ENCODE measurements around the gene SPEM2. TPM values are rescaled to one million over a fixed set of nuclear protein-coding genes. Genes with fewer than 3 reads are reported as not detected.

SPEM2 gene
- total RNA-seq, 4 donors from 2014 or later, result not detected

DNA sequence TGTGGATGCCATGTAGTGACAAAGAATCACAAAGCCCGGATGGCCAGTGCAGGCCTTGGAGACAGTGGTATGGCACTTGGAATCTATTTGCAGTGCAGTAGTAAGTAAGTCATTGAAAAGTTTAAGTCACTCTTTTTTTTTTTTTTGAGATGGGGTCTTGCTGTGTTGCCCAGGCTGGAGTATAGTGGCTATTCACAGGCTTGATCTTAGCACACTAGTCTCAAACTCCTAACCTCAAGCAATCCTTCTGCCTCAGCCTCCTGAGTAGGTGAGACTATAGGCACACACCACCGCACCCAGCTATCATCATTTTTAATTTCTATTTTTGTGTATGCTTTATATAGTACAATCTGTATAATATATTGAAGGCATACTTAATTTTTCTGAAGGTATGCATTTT, 26.8 kb upstream of the SPEM2 start:
- H3K4me3 ChIP-seq (ENCODE audit: low read depth, poor library complexity, severe bottlenecking), result no peak overlapping the region
- no peak for TF ChIP-seq POLR2A (IDR thresholded peaks at IDR 0.05)
- TF ChIP-seq, protein P1, sequence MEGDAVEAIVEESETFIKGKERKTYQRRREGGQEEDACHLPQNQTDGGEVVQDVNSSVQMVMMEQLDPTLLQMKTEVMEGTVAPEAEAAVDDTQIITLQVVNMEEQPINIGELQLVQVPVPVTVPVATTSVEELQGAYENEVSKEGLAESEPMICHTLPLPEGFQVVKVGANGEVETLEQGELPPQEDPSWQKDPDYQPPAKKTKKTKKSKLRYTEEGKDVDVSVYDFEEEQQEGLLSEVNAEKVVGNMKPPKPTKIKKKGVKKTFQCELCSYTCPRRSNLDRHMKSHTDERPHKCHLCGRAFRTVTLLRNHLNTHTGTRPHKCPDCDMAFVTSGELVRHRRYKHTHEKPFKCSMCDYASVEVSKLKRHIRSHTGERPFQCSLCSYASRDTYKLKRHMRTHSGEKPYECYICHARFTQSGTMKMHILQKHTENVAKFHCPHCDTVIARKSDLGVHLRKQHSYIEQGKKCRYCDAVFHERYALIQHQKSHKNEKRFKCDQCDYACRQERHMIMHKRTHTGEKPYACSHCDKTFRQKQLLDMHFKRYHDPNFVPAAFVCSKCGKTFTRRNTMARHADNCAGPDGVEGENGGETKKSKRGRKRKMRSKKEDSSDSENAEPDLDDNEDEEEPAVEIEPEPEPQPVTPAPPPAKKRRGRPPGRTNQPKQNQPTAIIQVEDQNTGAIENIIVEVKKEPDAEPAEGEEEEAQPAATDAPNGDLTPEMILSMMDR (IDR thresholded peaks at IDR 0.05), result no peak
- intact Hi-C loops (cut with DNase I; ENCODE audit: low total_unique reads), result no loop called here
- no peak for DNase-seq (ENCODE audit: low spot score in 2 of 2)
- 87 to 89% methylated on average over 2 of the region's 2 CpGs for WGBS, 2 donors

DNA sequence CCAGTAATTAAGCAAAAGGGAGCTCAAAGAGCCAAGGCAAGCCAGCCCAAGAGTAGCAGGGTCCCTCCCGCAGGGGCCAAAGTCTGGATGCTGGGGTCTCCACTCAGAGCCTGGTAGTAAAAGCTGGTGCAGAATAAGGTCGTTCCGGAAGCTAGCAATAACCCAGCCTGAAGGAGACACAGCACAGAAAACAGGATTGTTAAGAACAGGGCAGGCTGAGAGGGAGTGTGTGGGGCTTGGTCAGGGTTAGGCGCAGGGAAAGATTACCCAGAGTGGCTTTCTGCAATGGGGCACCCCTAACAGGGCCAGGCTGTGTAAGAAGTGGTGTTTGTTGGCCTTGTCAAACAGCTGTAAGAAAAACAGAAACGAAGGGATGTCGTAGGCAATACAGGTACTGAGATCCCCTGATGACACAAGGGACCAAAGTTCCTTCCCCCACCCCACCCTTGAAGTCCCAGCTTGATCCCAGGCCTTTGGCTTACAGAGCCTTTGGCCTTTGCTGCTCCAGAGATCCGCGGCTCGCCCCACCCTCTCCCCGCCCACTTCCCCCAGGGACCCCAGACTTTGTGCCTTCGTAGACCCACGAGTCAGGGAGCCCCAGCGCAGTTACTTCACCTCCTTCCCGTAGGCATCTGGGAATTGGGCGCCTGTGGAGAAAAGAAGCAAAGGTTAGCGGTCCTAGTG, 22.2 kb upstream of the SPEM2 start:
- 11 to 14% methylated on average over 16 of the region's 16 CpGs for WGBS, 2 donors
- intact Hi-C loops (cut with DNase I; ENCODE audit: low total_unique reads), result loop anchor here (2.0 kb wide), 1 partner anchor 74 kb away; the partner anchor contains the start of gene NEURL4
- peak; percentile 51 to 94 for DNase-seq (ENCODE audit: low spot score in 2 of 2)
- TF ChIP-seq POLR2A (IDR thresholded peaks at IDR 0.05), result no peak
- TF ChIP-seq, protein P1 (IDR thresholded peaks at IDR 0.05), result no peak
- peak overlapping the region; percentile 44 for H3K4me3 ChIP-seq (ENCODE audit: low read depth, poor library complexity, severe bottlenecking)

DNA sequence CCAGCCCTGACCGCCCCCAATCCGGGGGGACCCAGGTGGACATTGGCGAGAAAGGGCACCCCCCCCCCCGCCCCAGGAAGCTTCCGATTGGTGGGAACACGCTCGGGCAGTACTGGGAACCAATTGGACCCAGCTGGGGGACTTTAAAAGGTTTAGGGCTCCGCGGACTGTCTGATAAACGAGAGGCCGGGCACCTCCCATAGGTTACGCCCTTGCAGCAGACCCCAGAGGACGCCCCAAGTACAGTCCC, 21.8 kb upstream of the SPEM2 start:
- TF ChIP-seq, protein P1 (IDR thresholded peaks at IDR 0.05), result no peak
- TF ChIP-seq POLR2A (IDR thresholded peaks at IDR 0.05), result no peak
- WGBS, 2 donors, result 0% methylated on average over 7 to 12 of the region's 13 CpGs
- intact Hi-C loops (cut with DNase I; ENCODE audit: low total_unique reads), result loop anchor here (2.0 kb wide), 1 partner anchor 75 kb away; the partner anchor contains the start of gene NEURL4
- DNase-seq (ENCODE audit: low spot score in 2 of 2), result no peak
- H3K4me3 ChIP-seq (ENCODE audit: low read depth, poor library complexity, severe bottlenecking), result peak overlapping the region; percentile 44

DNA sequence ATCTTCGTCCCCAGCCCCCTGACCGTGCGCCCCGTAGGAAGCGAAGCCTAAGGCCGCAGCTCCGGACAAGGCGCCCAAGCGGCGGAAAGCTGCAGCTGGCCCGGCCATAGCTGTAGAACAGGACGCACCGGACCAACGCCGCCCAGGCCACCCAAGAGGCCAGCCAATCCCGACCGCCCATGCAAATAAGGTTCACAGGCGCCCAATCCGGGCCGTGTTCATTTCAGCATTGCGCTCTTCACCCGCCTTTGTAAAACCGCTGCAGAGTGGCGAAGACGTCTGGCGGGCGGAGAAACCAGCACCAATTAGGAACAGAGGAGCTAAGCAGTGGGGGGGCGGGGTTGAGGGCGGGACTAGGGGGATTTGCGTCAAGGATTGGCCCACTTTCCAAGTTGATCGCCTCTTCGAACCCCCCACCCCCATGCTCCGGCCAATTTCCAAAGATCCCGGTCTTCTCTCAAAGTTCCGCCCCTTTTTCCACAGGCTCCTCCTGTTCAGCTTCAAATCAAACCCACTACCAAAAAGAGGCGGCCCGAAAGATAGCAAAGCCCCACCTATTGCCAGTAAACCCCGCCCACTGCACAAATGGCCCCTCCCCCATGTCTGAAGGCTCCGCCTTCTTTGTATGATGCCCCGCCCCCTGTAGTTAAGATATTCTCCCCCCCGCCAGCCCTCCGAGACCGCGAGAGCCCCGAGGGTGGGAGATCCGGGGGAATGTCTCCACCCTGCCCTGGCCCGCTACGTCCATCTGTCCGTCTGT, 21.3 kb upstream of the SPEM2 start, which contains the start of gene TMEM256:
TSS of gene TMEM256 (minus strand) at position 121 of the 760 bp plus-strand sequence. CDS start at position 108, 13 bp downstream.
- 0% methylated on average over 35 to 48 of the region's 49 CpGs for WGBS, 2 donors

DNA sequence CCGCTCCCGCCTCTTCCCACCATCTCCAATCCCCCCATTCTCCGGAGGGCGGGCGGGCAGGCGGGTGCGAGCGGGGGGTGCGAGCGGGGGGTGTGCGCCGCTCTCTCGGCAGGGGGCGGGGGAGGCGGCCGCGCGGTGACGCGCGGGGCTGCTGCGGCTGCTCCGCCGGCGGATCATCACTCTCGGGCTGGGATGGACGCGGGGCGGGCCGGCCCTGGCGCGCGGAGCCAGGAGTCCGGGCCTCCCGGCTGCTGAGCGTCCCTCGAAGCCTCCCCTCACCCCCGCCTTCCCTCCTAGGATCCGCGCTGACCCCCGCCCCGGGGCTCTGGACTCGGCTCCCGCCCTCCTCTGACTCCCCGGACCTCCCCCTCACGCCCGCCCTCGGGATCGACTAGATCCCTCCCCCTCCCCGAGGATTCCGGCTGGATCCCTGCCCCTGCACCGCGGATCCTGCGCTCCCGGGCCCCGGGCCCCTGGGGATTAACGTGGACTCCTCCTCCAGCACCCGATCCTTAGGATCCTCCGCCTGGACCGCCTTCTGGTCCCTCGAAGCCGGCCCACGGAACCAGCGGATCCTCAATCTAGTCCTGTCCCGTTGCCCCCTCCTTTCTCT, 20.6 kb upstream of the SPEM2 start:
- WGBS, 2 donors, result 2 to 4% methylated on average over 16 to 27 of the region's 65 CpGs
- peak; percentile 56 to 95 for DNase-seq (ENCODE audit: low spot score in 2 of 2)
- intact Hi-C loops (cut with DNase I; ENCODE audit: low total_unique reads), result no loop called here
- peak overlapping the region; percentile 41 for H3K4me3 ChIP-seq (ENCODE audit: low read depth, poor library complexity, severe bottlenecking)
- TF ChIP-seq, protein P1 (IDR thresholded peaks at IDR 0.05), result no peak
- TF ChIP-seq POLR2A (IDR thresholded peaks at IDR 0.05), result no peak

More for the DNA sequence above, 21.3 kb upstream of the SPEM2 start, which contains the start of gene TMEM256:
- DNase-seq (ENCODE audit: low spot score in 2 of 2), result peak; percentile 99 to 100
- TF ChIP-seq POLR2A (IDR thresholded peaks at IDR 0.05), result peak in 1 of 2 donors; percentile 60
- TF ChIP-seq, protein P1 (IDR thresholded peaks at IDR 0.05), result no peak
- intact Hi-C loops (cut with DNase I; ENCODE audit: low total_unique reads), result loop anchor here (2.0 kb wide), 1 partner anchor 75 kb away; the partner anchor contains the start of gene NEURL4
- H3K4me3 ChIP-seq (ENCODE audit: low read depth, poor library complexity, severe bottlenecking), result peak within 1 kb of the TSS; percentile 44
